HS-27A (cell line): ENCODE measurements around the gene RADIL.

Source experiments
- DNase-seq: peaks from one replicate; pipeline ENCODE4 v3.0.0-alpha.2; 2012; ENCODE audit warnings: low read depth, missing footprints

The RADIL gene

DNA sequence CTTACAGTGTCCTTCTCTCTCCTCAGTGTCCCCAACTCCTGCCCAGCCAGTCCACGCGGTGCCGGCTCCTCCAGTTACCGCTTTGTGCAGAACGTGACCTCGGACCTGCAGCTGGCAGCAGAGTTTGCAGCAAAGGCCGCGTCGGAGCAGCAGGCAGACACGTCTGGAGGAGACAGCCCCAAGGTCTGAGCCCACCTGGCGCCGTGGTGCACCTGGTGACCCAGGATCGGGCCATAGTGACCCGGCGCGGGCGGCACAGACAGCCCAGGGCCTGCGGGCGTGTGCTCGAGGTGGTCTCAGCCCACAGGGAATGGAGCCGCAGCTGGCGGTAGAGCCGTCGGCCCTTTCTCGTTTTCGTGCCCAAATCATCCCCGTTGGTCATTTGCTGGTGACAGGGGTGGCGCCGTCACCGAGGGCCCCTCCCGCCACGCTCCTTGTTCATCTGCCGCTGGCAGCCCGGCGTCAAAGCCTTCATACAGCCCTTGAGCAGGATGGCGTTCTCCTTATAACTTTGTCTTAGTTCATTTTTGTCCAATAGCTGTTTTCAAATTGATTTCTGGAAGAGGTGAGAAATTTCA is 129.0 kb downstream of the RADIL start:
- DNase-seq: no peak

GRCh38 chr7:4753598-4754432 is 129.7 kb downstream of the RADIL start:
- no peak for DNase-seq

DNA sequence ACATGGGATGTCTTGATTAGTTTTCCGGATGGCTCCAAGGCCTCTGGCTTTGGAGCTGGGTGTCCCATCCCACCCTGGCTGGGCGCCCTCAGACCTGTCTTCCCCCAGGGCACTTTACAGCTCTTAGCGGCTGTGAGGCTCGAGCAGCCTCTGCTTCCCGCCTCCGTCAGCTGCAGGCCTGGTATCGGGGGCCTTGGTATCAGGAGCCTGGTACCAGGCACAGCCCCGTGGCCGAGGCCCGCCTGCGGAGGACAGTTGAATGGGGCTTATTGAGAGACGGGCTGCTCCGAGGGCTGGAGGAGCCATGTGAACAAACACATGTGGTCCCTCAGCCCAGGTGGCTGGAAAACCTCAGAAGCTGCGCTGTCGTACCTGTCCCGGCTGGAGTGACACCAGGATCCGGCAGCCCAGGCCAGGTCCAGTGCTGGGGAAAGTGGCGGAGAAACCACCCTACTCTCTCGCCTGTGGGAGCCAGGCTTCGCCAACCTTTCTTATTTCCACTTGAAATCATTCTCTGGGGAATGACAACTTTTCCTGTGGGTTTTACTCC is 132.0 kb downstream of the RADIL start:
- no peak for DNase-seq

DNA sequence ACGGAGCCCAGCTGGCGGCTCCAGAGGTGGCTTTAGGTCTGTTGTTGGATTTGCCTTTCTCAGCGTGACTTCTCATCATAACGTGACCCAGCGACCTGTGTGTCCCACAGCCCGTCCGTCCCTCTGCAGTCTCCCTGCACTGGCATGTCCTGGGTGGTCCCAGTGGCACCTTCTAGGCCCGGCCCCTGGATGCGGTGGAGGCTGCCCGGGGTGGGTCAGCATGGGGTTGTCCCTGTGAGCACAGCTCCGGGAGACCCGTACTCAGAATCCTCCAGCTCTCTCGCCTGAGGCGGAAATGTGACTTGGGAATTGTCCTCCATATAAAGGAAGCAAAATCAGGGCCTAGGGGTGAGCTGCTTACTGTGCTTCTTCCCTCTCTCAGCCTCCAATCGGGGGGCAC is 133.7 kb downstream of the RADIL start:
- DNase-seq: no peak

GRCh38 chr7:4749363-4749762 is 134.2 kb downstream of the RADIL start:
- DNase-seq: no peak
